GM12891 (cell line): ENCODE results near the gene GLB1L3.

ENCODE experiments used
- DNase-seq: peaks from one replicate; pipeline ENCODE4 v3.0.0; 2011; ENCODE audit warnings: low spot score; ENCODE audit not compliant: insufficient read length
- FAIRE-seq: peaks from 2 replicates; lab custom pipeline; 2011; peaks lifted over from hg19 to GRCh38; lab: Jason Lieb, UNC
- PAX5 ChIP-seq: IDR thresholded peaks from 2 replicates; pipeline ENCODE4 v1.6.1; 2011; ENCODE audit warnings: low read length, moderate library complexity, mild to moderate bottlenecking; ENCODE audit not compliant: insufficient read depth, severe bottlenecking
- POLR2A ChIP-seq: IDR thresholded peaks from 2 replicates; pipeline ENCODE4 v1.6.1; 2011; ENCODE audit warnings: low read depth, low read length, control low read depth
- POLR2AphosphoS5 ChIP-seq: IDR thresholded peaks from 2 replicates; pipeline ENCODE4 v1.6.1; 2011; ENCODE audit warnings: low read depth, low read length, control low read depth
- POU2F2 ChIP-seq: IDR thresholded peaks from 2 replicates; pipeline ENCODE4 v1.6.1; 2011; ENCODE audit warnings: low read depth, mild to moderate bottlenecking, control low read depth, low read length, moderate library complexity
- SPI1 ChIP-seq: IDR thresholded peaks from 2 replicates; pipeline ENCODE4 v1.6.1; 2011; ENCODE audit warnings: low read depth, low read length, control low read depth
- TAF1 ChIP-seq: IDR thresholded peaks from 2 replicates; pipeline ENCODE4 v1.6.1; 2011; ENCODE audit warnings: low read depth, low read length, control low read depth

GLB1L3 gene

GRCh38 chr11:134355136-134355535 is 79.0 kb downstream of the GLB1L3 start:
- FAIRE-seq (no peak), DNase-seq (no peak)
- TF ChIP-seq TAF1 (no peak), POLR2A (no peak), POLR2AphosphoS5 (no peak), SPI1 (no peak), POU2F2 (no peak), PAX5 (no peak)

DNA sequence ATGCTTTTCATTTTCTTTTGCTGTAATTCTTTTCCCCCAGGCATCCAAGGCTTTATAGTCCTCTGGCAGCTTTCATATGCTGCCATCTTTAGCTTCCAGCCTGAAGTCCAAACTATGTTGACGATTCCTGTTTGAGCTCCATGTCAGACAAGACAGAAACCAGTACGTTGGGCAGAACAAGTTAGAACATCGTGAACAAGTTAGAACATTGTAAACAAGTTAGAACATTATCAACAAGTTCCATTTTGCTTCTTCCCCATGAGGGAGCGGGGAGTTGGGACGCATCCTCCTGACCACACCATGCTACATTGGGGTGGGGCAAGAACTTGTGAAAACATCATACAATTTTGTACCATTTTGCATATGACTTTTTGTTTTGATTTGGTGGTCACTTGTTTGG is 79.5 kb downstream of the GLB1L3 start:
- FAIRE-seq (no peak), DNase-seq (no peak)
- no peak for TF ChIP-seq POU2F2
- TF ChIP-seq PAX5, result no peak
- no peak for TF ChIP-seq SPI1
- no peak for TF ChIP-seq POLR2A

DNA sequence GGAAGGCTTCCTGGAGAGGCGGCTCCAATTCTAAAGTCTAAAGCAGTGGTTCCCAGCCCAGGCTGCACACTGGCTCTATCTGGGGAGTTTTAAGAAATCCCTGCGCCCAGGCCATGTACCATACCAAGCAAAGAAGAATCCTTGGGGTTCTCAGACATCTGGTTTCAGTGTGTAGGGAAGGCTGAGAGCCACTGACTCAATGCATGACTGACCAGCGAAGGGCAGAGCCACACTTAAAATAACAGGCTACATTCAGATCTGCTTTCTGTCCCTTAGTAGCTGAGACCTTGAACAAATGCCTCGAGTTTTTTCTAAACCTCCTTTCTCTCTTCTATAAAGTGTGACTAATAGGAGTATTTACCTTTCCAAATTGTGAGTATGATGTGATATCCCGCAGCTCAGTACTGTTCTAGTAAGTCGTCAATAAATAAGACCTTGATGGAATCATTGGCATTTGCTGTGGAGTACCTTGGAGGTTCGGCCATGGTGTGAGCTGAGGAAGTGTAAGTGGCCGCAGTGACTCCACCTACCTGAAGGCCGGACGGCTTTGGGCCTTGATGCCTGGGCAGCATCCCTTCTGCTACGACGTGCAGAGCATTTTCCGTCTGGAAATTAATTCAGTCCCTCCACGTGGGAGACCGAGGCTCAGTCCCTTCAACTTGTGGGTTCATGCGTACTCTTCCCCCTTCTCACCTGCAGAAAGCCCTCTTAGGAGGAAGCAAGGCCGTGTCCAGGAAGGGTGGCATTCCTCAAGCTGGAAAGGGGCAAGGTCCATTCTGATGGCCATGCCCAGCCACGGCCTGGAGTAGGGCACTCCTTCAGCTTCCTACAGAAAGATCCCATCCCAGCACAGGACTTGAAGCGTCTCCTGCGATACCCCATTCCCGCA is 80.7 kb downstream of the GLB1L3 start:
- no peak for TF ChIP-seq POLR2A
- DNase-seq (no peak), FAIRE-seq (no peak)

DNA sequence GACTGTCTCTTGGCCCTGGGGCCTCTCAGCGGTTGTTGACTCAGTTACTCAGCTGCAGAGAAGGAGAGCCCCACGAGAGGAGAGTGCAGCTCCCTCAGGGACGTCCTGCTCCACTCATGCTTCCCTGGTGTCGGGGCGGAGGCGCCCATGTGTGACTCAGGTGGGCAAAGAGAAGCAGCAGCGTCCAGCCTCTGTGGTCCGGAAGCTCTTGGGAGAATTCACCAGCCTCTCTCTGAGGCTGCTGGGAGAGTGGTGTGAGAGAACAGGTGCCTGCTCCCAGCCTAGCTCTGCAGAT is 81.3 kb downstream of the GLB1L3 start:
- no peak for FAIRE-seq
- no peak for TF ChIP-seq SPI1
- no peak for DNase-seq

- DNase-seq, result no peak
- FAIRE-seq, result no peak
- no peak for TF ChIP-seq PAX5
- TF ChIP-seq POLR2A, result no peak
- TF ChIP-seq TAF1, result no peak
- no peak for TF ChIP-seq POLR2AphosphoS5
- no peak for TF ChIP-seq SPI1
- TF ChIP-seq POU2F2, result no peak
Observed at GRCh38 chr11:134358165-134358855, 82.1 kb downstream of the GLB1L3 start.

DNA sequence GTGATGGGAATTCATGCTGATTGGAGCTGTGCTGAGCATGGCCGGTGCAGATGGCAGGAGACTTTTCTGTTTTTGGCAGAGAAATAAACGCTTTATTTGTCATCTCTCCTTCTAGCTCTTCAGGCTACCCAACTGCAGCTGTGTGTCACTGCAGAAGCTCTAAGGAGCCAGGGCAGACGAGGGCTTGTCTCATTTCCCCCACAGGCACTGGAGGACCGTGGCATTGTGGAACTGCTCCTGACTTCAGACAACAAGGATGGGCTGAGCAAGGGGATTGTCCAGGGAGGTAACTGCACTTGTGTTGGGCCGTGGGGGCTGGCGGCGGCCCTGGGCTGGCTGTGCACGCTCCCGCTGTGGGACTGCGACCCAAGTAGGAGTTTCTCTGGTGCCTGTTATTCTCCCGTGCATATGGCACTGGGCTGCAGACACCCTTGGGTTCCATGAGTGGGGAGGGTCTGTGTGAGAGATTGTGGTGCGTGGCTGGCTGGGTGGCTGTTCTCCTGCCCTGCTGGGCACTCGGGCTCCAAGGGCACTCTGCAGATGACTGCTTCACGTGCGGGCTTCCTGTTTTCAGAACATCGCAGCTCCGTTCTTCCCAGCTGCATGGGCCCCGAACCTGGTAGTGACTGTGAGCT is 82.8 kb downstream of the GLB1L3 start:
- FAIRE-seq (no peak), DNase-seq (no peak)
- TF ChIP-seq POLR2A, result no peak
- TF ChIP-seq POLR2AphosphoS5, result no peak

DNA sequence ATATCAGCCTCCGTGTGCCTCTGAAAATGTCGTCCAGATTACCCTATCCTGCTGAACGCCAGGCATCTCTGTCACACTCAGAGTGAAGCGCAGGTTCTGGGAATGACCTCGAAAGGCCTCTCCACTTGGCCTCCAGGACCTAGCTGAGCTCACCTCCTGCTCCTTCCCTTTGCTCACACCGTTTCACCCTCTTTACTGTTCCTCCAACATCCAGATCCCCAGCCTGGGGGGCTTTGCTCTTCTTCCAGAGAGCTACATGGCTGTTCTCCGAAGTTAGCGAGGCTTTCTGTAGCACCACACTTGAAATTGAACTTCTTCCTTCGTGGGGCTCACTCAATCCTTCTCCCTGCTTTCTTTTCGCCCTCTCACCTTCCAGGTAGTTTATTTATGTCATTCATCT is 83.5 kb downstream of the GLB1L3 start:
- no peak for TF ChIP-seq SPI1
- no peak for TF ChIP-seq POU2F2
- FAIRE-seq, result no peak
- DNase-seq, result no peak

DNA sequence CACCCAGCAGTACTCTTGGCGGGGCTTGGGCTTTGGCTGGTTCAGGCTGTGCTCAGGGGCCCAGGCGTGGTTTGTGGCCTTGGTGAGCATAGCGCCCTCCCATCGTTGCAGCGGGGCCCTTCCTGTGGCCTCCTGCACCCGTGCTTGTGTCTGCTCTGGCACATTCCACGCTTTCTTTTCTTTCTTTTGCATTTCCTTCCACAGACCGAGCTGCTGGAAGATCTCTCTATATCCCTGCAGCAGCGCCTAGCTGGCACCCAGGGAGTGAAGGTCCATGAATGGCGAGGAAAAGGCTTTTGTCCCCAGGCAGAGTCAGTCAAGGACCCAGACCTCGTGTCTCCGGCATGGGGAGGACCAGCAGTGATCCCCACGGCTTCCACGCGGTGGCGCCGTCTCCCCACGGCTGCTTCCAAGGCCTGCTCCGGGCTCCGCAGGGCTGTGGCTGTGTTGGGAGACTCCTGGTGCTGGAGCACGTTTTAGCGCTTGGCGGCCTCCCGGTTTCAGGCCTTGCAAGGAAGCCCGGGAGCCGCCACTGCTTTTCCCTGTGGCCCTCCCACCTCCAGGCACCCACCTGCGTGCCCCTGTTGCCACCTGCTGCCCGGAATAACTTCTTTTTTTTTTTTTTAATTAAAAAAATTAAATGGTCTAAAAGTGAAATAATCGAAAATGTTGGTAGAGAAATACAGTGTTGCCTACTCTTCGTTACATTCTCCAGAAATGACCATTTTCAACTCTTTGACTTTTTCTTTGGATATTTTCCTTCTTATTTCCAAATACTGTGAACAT is 84.1 kb downstream of the GLB1L3 start:
- peak; percentile 89 for DNase-seq
- TF ChIP-seq TAF1, result no peak
- no peak for TF ChIP-seq SPI1
- TF ChIP-seq POU2F2, result no peak
- TF ChIP-seq POLR2A, result no peak
- FAIRE-seq, result peak; percentile 82

DNA sequence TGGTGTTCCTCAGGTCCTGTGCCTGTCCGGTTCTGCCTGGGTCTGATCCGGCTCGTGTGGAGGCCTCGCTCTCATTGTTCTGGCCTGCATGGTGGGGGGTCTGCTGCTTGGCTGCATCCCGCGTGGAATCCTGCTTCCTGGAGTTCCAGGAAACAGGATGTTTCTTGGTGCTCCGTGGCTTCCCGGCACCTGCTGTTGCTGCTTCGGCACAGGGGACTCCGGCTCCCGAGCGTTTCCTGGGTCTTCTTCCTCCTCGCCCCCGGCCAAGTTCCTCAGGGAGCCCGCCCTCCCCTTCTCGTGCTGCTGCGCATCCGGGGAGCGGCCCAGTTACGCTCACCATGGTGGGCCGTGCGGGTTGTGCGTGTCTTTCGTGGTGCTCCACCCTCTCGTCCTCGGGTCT is 85.5 kb downstream of the GLB1L3 start:
- no peak for FAIRE-seq
- TF ChIP-seq SPI1 (no peak), POLR2AphosphoS5 (no peak), TAF1 (no peak), PAX5 (no peak), POU2F2 (no peak), POLR2A (no peak)
- DNase-seq, result no peak

DNA sequence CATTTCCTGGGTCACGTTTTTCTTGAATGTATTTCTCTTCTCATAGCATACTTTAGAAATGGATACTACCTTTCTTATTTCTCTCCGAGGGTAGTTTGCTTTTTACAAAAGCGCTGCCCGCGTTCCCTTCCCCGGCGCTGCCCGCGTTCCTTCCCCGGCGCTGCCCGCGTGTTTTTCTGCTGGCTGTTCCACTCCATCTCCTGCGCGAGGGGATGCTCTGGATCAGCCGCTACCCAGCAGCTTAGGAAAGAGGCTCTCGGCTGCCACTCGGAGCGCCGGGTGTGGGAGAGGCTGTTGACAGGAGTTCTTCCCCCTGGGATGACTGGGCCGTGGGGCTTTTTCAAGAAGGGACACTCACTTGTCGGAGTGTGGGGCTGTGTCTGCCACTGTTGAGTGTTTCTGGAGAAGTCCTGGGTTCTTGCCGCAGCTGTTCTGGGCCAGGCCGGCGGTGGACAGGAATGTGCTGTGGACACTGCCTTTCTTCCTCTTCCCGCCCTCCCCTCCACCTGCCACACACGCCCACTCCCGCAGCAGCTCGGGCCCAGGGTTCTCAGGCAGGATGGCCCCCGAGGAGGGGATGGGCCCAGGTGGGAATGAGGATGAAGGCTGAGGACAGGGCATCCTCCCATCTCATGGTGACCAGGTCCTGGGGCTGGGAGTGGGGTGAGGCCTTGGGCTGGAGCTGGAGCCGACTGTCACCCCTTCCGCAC is 86.2 kb downstream of the GLB1L3 start:
- no peak for DNase-seq
- no peak for TF ChIP-seq POLR2AphosphoS5
- no peak for TF ChIP-seq TAF1
- no peak for TF ChIP-seq POLR2A
- TF ChIP-seq PAX5, result no peak
- TF ChIP-seq SPI1, result no peak
- no peak for TF ChIP-seq POU2F2
- FAIRE-seq, result no peak
